ENCODE measurements around the gene MYO3B.

DNA sequence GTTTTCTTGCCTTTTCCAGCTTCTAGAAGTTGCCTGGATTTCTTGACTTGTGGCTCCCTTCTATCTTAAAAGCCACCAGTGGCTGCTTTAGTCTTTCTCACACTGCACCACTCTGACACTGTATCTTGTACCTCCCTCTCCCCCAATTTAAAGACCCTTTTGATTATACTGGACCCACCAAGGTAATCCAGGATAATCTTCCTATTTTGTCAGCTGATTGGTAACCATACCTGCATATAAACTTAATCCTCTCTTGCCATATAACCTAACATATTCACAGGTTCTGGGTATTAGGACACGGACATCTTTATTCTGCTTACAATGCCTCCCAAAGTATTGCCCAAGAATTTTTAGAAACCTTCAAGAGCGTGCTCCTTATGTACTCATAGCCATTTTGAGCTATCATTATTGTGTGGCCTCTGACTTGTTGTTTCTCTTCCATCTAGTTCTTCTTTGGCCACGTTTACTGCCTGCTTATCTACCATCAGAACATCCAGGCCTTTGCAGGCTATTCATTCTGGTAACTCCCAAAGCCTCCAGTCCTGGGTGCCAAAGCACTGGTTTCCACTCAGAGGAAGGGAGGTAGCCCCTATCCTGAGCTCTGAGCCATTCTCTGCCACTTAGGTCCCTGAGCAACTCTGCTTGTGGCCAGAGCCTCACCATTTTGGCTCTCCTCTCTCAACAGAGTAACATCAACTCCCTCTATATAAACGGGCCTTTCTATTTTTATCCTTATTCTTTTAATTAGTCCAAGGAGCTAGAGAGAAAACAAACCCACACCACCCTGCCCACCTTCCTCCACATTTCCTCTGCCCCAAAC is 70.8 kb downstream of the MYO3B start:
- TF ChIP-seq, protein P1, sequence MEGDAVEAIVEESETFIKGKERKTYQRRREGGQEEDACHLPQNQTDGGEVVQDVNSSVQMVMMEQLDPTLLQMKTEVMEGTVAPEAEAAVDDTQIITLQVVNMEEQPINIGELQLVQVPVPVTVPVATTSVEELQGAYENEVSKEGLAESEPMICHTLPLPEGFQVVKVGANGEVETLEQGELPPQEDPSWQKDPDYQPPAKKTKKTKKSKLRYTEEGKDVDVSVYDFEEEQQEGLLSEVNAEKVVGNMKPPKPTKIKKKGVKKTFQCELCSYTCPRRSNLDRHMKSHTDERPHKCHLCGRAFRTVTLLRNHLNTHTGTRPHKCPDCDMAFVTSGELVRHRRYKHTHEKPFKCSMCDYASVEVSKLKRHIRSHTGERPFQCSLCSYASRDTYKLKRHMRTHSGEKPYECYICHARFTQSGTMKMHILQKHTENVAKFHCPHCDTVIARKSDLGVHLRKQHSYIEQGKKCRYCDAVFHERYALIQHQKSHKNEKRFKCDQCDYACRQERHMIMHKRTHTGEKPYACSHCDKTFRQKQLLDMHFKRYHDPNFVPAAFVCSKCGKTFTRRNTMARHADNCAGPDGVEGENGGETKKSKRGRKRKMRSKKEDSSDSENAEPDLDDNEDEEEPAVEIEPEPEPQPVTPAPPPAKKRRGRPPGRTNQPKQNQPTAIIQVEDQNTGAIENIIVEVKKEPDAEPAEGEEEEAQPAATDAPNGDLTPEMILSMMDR (IDR thresholded peaks at IDR 0.05) = no peak
- TF ChIP-seq POLR2A (IDR thresholded peaks at IDR 0.05) = no peak
